Measurements from ENCODE around the gene RPL39L. TPM values are rescaled to one million over a fixed set of nuclear protein-coding genes. Genes with fewer than 3 reads are reported as not detected.

The RPL39L gene
- total and polyA plus RNA-seq, 10 of the 15 experiments (the other 5 are each of a cell fraction or from before 2014, with no cell fraction given), result 12.5 to 67.8 (median 31.3) TPM

DNA sequence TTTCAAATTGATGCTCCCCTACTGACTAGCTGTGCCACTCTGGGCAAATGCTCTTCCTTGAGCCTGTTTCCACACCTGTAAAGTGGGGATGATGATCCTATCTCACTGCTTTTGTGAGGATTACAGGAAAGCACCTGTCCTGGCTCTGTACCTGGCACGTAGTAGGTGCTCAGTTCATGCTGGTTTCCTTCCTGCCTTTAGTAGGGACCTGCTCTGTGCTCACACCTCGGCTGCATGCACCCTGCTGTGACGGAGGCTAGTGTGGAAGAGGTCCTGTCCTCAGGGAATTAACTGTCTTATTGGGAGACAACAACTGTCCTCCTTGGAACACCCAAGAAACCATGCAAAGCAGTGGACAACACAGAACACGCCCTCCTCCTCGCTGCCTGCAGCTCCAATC is 61.8 kb downstream of the RPL39L start:
- WGBS (ENCODE audit: insufficient coverage, insufficient replicate concordance, low lambda C conversion rate, missing lambda C conversion rate), result 100% methylated on average over 5 of the region's 5 CpGs
- TF ChIP-seq, protein P1, sequence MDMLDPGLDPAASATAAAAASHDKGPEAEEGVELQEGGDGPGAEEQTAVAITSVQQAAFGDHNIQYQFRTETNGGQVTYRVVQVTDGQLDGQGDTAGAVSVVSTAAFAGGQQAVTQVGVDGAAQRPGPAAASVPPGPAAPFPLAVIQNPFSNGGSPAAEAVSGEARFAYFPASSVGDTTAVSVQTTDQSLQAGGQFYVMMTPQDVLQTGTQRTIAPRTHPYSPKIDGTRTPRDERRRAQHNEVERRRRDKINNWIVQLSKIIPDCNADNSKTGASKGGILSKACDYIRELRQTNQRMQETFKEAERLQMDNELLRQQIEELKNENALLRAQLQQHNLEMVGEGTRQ (IDR thresholded peaks at IDR 0.05; ENCODE audit: borderline replicate concordance, low read depth, low read length), result no peak
- peak; percentile 32 for TF ChIP-seq PML (IDR thresholded peaks at IDR 0.05; ENCODE audit: low read length)
- TF ChIP-seq, protein P2, sequence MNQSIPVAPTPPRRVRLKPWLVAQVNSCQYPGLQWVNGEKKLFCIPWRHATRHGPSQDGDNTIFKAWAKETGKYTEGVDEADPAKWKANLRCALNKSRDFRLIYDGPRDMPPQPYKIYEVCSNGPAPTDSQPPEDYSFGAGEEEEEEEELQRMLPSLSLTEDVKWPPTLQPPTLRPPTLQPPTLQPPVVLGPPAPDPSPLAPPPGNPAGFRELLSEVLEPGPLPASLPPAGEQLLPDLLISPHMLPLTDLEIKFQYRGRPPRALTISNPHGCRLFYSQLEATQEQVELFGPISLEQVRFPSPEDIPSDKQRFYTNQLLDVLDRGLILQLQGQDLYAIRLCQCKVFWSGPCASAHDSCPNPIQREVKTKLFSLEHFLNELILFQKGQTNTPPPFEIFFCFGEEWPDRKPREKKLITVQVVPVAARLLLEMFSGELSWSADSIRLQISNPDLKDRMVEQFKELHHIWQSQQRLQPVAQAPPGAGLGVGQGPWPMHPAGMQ (IDR thresholded peaks at IDR 0.05; ENCODE audit: borderline replicate concordance), result no peak
- TF ChIP-seq, protein P3, sequence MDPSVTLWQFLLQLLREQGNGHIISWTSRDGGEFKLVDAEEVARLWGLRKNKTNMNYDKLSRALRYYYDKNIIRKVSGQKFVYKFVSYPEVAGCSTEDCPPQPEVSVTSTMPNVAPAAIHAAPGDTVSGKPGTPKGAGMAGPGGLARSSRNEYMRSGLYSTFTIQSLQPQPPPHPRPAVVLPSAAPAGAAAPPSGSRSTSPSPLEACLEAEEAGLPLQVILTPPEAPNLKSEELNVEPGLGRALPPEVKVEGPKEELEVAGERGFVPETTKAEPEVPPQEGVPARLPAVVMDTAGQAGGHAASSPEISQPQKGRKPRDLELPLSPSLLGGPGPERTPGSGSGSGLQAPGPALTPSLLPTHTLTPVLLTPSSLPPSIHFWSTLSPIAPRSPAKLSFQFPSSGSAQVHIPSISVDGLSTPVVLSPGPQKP (IDR thresholded peaks at IDR 0.05; ENCODE audit: low read depth, low read length), result no peak
- no peak for TF ChIP-seq RFX5 (IDR thresholded peaks at IDR 0.05; ENCODE audit: low read depth, low read length)
- TF ChIP-seq EZH2 (IDR thresholded peaks at IDR 0.05; ENCODE audit: borderline replicate concordance, control insufficient read depth, low read depth, low read length), result no peak
- TF ChIP-seq HDAC6 (IDR thresholded peaks at IDR 0.05; ENCODE audit: unreplicated experiment), result no peak
- no peak for TF ChIP-seq RELA (IDR thresholded peaks at IDR 0.05; ENCODE audit: borderline replicate concordance, partially characterized antibody)
- no peak for TF ChIP-seq FOXK2 (IDR thresholded peaks at IDR 0.05)
- TF ChIP-seq, protein P4, sequence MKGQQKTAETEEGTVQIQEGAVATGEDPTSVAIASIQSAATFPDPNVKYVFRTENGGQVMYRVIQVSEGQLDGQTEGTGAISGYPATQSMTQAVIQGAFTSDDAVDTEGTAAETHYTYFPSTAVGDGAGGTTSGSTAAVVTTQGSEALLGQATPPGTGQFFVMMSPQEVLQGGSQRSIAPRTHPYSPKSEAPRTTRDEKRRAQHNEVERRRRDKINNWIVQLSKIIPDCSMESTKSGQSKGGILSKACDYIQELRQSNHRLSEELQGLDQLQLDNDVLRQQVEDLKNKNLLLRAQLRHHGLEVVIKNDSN (IDR thresholded peaks at IDR 0.05; ENCODE audit: borderline replicate concordance, extremely low read length, insufficient read depth, low read depth, low read length), result no peak
- TF ChIP-seq MEF2B (IDR thresholded peaks at IDR 0.05; ENCODE audit: partially characterized antibody, poor library complexity, severe bottlenecking), result no peak
- TF ChIP-seq HCFC1 (IDR thresholded peaks at IDR 0.05; ENCODE audit: low read length), result no peak
- no peak for TF ChIP-seq RBBP5 (conservative IDR thresholded peaks at IDR 0.05)
- TF ChIP-seq SREBF1 (IDR thresholded peaks at IDR 0.05; ENCODE audit: low read length), result no peak
- TF ChIP-seq CHD1 (IDR thresholded peaks at IDR 0.05; ENCODE audit: low read depth, low read length), result no peak
- TF ChIP-seq, protein P5, sequence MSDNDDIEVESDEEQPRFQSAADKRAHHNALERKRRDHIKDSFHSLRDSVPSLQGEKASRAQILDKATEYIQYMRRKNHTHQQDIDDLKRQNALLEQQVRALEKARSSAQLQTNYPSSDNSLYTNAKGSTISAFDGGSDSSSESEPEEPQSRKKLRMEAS (IDR thresholded peaks at IDR 0.05; ENCODE audit: low read depth, low read length), result no peak
- no peak for TF ChIP-seq TBL1XR1 (IDR thresholded peaks at IDR 0.05; ENCODE audit: low read depth, low read length)
- no peak; the same call in 1 of the 2 replicates for TF ChIP-seq POLR2AphosphoS2 (IDR thresholded peaks at IDR 0.05; ENCODE audit: low read depth, low read length)
- TF ChIP-seq CREM (IDR thresholded peaks at IDR 0.05; ENCODE audit: low read depth), result no peak
- TF ChIP-seq POLR2A (IDR thresholded peaks at IDR 0.05; ENCODE audit: low read depth, low read length), result peak; percentile 75
- TF ChIP-seq POLR2AphosphoS5 (IDR thresholded peaks at IDR 0.05; ENCODE audit: low read length), result peak; percentile 69; the same call in 1 of the 2 replicates
- no peak for TF ChIP-seq NR2F1 (conservative IDR thresholded peaks at IDR 0.05)
- TF ChIP-seq SUPT20H (IDR thresholded peaks at IDR 0.05; ENCODE audit: borderline replicate concordance, control insufficient read depth, low read depth, low read length), result no peak
- no peak for TF ChIP-seq ZZZ3 (IDR thresholded peaks at IDR 0.05; ENCODE audit: control insufficient read depth, insufficient read length, low read depth)

More for the DNA sequence above, 61.8 kb downstream of the RPL39L start:
- no peak overlapping the region for H3K27ac ChIP-seq (ENCODE audit: control insufficient read depth, insufficient read depth)
- FAIRE-seq (no peak), DNase-seq (ENCODE audit: low read depth, low spot score) (no peak), ATAC-seq (peak; percentile 6)
- SMC1A ChIA-PET (ENCODE audit: uncharacterized antibody, unreplicated experiment), result no interaction called here
- H3K4me1 ChIP-seq (ENCODE audit: control insufficient read depth, insufficient read depth, low read length), result no peaks in the 10 kb centered on the region
- H3K9ac ChIP-seq (ENCODE audit: control insufficient read depth, insufficient read depth, low read length), result no peak overlapping the region
- no TSS peak for BruUV-seq (replicated peaks)
- no peaks in the 10 kb centered on the region; the same call in 2 of the 3 replicates for H3K9me3 ChIP-seq (replicated peaks; ENCODE audit: control insufficient read depth, insufficient read depth, low read length)
- CTCF ChIA-PET, result interaction anchor here (0.6 to 1.9 kb wide), 2 partner anchors 35 to 228 kb away, joined by 4 to 5 read pairs; no protein-coding TSS in a partner anchor
- H3K27me3 ChIP-seq (replicated peaks in 1 of 2; ENCODE audit: control insufficient read depth in 2 of 2, insufficient read depth in 2 of 2, low read length in 1 of 2), result no peaks in the 10 kb centered on the region
- in situ Hi-C loops (cut with MboI) (no loop called here), intact Hi-C loops (cut with micrococcal nuclease; ENCODE audit: unreplicated experiment) (no loop called here)
- H3K4me2 ChIP-seq (ENCODE audit: control insufficient read depth, insufficient read depth), result no peak overlapping the region
- no peak overlapping the region for H2AFZ ChIP-seq (ENCODE audit: control insufficient read depth, low read depth, low read length)
- RAD21 ChIA-PET (ENCODE audit: unreplicated experiment), result no interaction called here
- H3K36me3 ChIP-seq (ENCODE audit: control insufficient read depth in 2 of 2, insufficient read depth in 2 of 2, low read length in 1 of 2), result peaks cover 30 to 43% of the 10 kb centered on the region in 2 experiments
- POLR2A ChIA-PET, result no interaction called here
- 0 out of 2 replicates have a peak, but pooled peaks cover 3% of the 10 kb centered on the region for H4K20me1 ChIP-seq (ENCODE audit: control insufficient read depth, insufficient read depth)
- no peak overlapping the region for H3K4me3 ChIP-seq
- no peaks in the 10 kb centered on the region for H3K79me2 ChIP-seq (ENCODE audit: control insufficient read depth, insufficient read depth, low read length)

Data from GM12878 (cell line).